Measurements from ENCODE around the gene ALOX15.
A peak's percentile ranks its signal among the peaks of the same experiment; 100 is the strongest.
"Not testable (repeated sequence)": the region's sequence is repeated elsewhere in the genome, so short reads cannot be mapped to it uniquely, and the experiment has no call there.

The ALOX15 gene

GRCh38 chr17:4592240-4593005 lies 49.1 kb downstream of the ALOX15 start:
- no peak for DNase-seq

GRCh38 chr17:4591529-4591928 lies 49.9 kb downstream of the ALOX15 start:
- peak; percentile 86 to 93 (median 90) for DNase-seq

- no peak for DNase-seq
These were observed 50.5 kb downstream of the ALOX15 start for GRCh38 chr17:4590981-4591453.

- DNase-seq = not testable (repeated sequence)
These were observed 51.4 kb downstream of the ALOX15 start for GRCh38 chr17:4590042-4590441.

- DNase-seq = no peak
These were observed 52.4 kb downstream of the ALOX15 start for GRCh38 chr17:4588898-4589625.

GRCh38 chr17:4588391-4588790 lies 53.1 kb downstream of the ALOX15 start:
- no peak for DNase-seq

- no peak for DNase-seq
These were observed 53.7 kb downstream of the ALOX15 start for GRCh38 chr17:4587803-4588202.

GRCh38 chr17:4587195-4587594 lies 54.3 kb downstream of the ALOX15 start:
- DNase-seq = no peak

GRCh38 chr17:4586043-4586442 lies 55.4 kb downstream of the ALOX15 start:
- DNase-seq = no peak

- no peak for DNase-seq
These were observed 55.9 kb downstream of the ALOX15 start for GRCh38 chr17:4585638-4585994.

- no peak for DNase-seq
These were observed 56.4 kb downstream of the ALOX15 start for GRCh38 chr17:4584917-4585637.

GRCh38 chr17:4584101-4584916 lies 57.2 kb downstream of the ALOX15 start, which contains the start of gene SMTNL2:
Gene SMTNL2, plus strand, starts transcription at chr17:4584529. Its CDS starts 77 bp downstream, at chr17:4584606.
- peak in 1 of 4 experiments; percentile 47 for DNase-seq

GRCh38 chr17:4583782-4584100 lies 57.7 kb downstream of the ALOX15 start:
- DNase-seq = peak in 1 of 4 experiments; percentile 23

GRCh38 chr17:4583206-4583605 lies 58.3 kb downstream of the ALOX15 start:
- DNase-seq = no peak

- no peak for DNase-seq
These were observed 58.8 kb downstream of the ALOX15 start for GRCh38 chr17:4582691-4583090.

GRCh38 chr17:4582101-4582501 lies 59.4 kb downstream of the ALOX15 start:
- DNase-seq = no peak
